ENCODE data around the gene TUBA4B.

- TF ChIP-seq CTCF (tag by site-specific recombination; IDR thresholded peaks at IDR 0.05) (no peak), ZNF423 (tag by site-specific recombination; IDR thresholded peaks at IDR 0.05) (no peak), ZNF324 (tag by site-specific recombination; IDR thresholded peaks at IDR 0.05) (no peak), ZNF24 (tag by site-specific recombination; IDR thresholded peaks at IDR 0.05) (no peak), ZNF19 (tag by site-specific recombination; IDR thresholded peaks at IDR 0.05; ENCODE audit: low read depth) (no peak), KLF16 (tag by site-specific recombination; IDR thresholded peaks at IDR 0.05) (no peak), ZFP41 (tag by site-specific recombination; IDR thresholded peaks at IDR 0.05; ENCODE audit: borderline replicate concordance) (no peak)
These were observed 37.0 kb upstream of the TUBA4B start for GRCh38 chr2:219215871-219216534.

Measured in HEK293 (cell line).